Hepatocyte (in vitro differentiated cells): Measurements from ENCODE around the gene ARL6IP1. TPM values are rescaled to one million over a fixed set of nuclear protein-coding genes. Genes with fewer than 3 reads are reported as not detected.

Experiments
- DNase-seq: peaks from one replicate; pipeline ENCODE4 v3.0.0-alpha.2; 2016; ENCODE audit warnings: low spot score
- H2AFZ ChIP-seq: fragments of 200-600 bp; sonication (generic); 2 replicates; pipeline ENCODE4 v1.6.0; 2016; ENCODE audit warnings: antibody characterized with exemption, mild to moderate bottlenecking
- H3K27ac ChIP-seq: fragments of 200-600 bp; sonication (generic); 2 replicates; pipeline ENCODE4 v1.5.1; 2016; ENCODE audit warnings: mild to moderate bottlenecking
- H3K27me3 ChIP-seq: fragments of 200-600 bp; sonication (generic); 2 replicates; pipeline ENCODE4 v1.6.1; 2016
- H3K36me3 ChIP-seq: fragments of 200-600 bp; sonication (generic); replicated peaks from 2 replicates; pipeline ENCODE4 v1.5.1; 2016; ENCODE audit warnings: low read depth; ENCODE audit not compliant: insufficient read depth
- H3K4me1 ChIP-seq: fragments of 200-600 bp; sonication (generic); 2 replicates; pipeline ENCODE4 v1.5.1; 2016; ENCODE audit warnings: mild to moderate bottlenecking, moderate library complexity; ENCODE audit not compliant: insufficient read depth
- H3K4me2 ChIP-seq: fragments of 200-600 bp; sonication (generic); 2 replicates; pipeline ENCODE4 v1.6.0; 2016
- H3K4me3 ChIP-seq: fragments of 200-600 bp; sonication (generic); 2 replicates; pipeline ENCODE4 v1.5.1; 2016; ENCODE audit warnings: mild to moderate bottlenecking
- H3K79me2 ChIP-seq: fragments of 200-600 bp; sonication (generic); 2 replicates; pipeline ENCODE4 v1.6.0; 2017; ENCODE audit warnings: mild to moderate bottlenecking
- H3K9me2 ChIP-seq: fragments of 200-600 bp; sonication (generic); replicated peaks from 2 replicates; pipeline ENCODE4 v1.6.0; 2017; ENCODE audit warnings: mild to moderate bottlenecking; ENCODE audit not compliant: insufficient read depth
- H3K9me3 ChIP-seq: fragments of 200-600 bp; sonication (generic); 2 replicates; pipeline ENCODE4 v1.5.1; 2016; ENCODE audit warnings: low read depth, mild to moderate bottlenecking
- H4K20me1 ChIP-seq: fragments of 200-600 bp; sonication (generic); 2 replicates; pipeline ENCODE4 v1.6.0; 2016; ENCODE audit warnings: mild to moderate bottlenecking; ENCODE audit not compliant: insufficient read depth, poor library complexity, severe bottlenecking
- CTCF ChIP-seq: fragments of 200-600 bp; sonication (generic); IDR thresholded peaks from 2 replicates; pipeline ENCODE4 v1.5.1; 2016; ENCODE audit warnings: antibody characterized with exemption, mild to moderate bottlenecking; ENCODE audit not compliant: poor library complexity
- EZH2 ChIP-seq: fragments of 200-600 bp; sonication (generic); IDR thresholded peaks from 2 replicates; pipeline ENCODE4 v1.6.1; 2016; ENCODE audit warnings: antibody characterized with exemption, mild to moderate bottlenecking, borderline replicate concordance
- EZH2phosphoT487 ChIP-seq: fragments of 200-600 bp; sonication (generic); IDR thresholded peaks from one replicate; pipeline ENCODE4 v1.6.1; 2018; ENCODE audit warnings: antibody characterized with exemption, mild to moderate bottlenecking, low read depth, moderate library complexity; ENCODE audit not compliant: unreplicated experiment, severe bottlenecking
- WGBS: methylation state at CpG from one replicate; pipeline ENCODE4 v1.1.6; 2016; ENCODE audit warnings: low lambda C conversion rate; ENCODE audit errors: missing lambda C conversion rate; 5-methylcytosine and 5-hydroxymethylcytosine counted together
- polyA plus RNA-seq: library from polyadenylated mRNA; unstranded; fragments of >200 nt; fragmentation: Nextera tagmentation; extraction: Ambion mirVana; gene quantifications from 2 replicates; pipeline ENCODE4 v1.2.1, GENCODE V29; 2016
- total RNA-seq: library from RNA; depleted of rRNA; stranded (reverse); fragments of >200 nt; gene quantifications from 2 replicates; pipeline ENCODE4 v1.2.3, GENCODE V29; 2014

The ARL6IP1 gene
- total and polyA plus RNA-seq, 2 experiments from 2014 or later: 179 to 239 TPM

- 2% methylated on average over 8 of the region's 8 CpGs for WGBS
- Histone ChIP-seq H2AFZ (peak overlapping the region; percentile 1), H3K27ac (peak overlapping the region; percentile 82), H3K79me2 (peaks cover 52% of the 10 kb centered on the region), H3K27me3 (no peaks in the 10 kb centered on the region), H3K4me1 (peaks cover 16% of the 10 kb centered on the region), H3K36me3 (no peaks in the 10 kb centered on the region), H3K4me2 (peak overlapping the region; percentile 91), H3K9me3 (no peaks in the 10 kb centered on the region), H3K4me3 (peak overlapping the region; percentile 44), H4K20me1 (peaks cover 18% of the 10 kb centered on the region), H3K9me2 (no peaks in the 10 kb centered on the region)
- DNase-seq: no peak
- TF ChIP-seq EZH2phosphoT487 (no peak), EZH2 (no peak), CTCF (no peak)
Measured at GRCh38 chr16:18800293-18800692, 1.1 kb downstream of the ARL6IP1 start.

GRCh38 chr16:18799500-18799899, 1.8 kb downstream of the ARL6IP1 start:
- H4K20me1 ChIP-seq: peaks cover 18% of the 10 kb centered on the region
- peaks cover 16% of the 10 kb centered on the region for H3K4me1 ChIP-seq
- H2AFZ ChIP-seq: no peak overlapping the region
- no peaks in the 10 kb centered on the region for H3K36me3 ChIP-seq
- H3K9me3 ChIP-seq: no peaks in the 10 kb centered on the region
- peak overlapping the region; percentile 91 for H3K4me2 ChIP-seq
- H3K4me3 ChIP-seq: no peak overlapping the region
- H3K9me2 ChIP-seq: no peaks in the 10 kb centered on the region
- no peak for TF ChIP-seq EZH2
- no peak for DNase-seq
- peaks cover 57% of the 10 kb centered on the region for H3K79me2 ChIP-seq
- no peaks in the 10 kb centered on the region for H3K27me3 ChIP-seq
- WGBS: 68% methylated on average over 3 of the region's 3 CpGs
- H3K27ac ChIP-seq: no peak overlapping the region

- no peak for DNase-seq
- H4K20me1 ChIP-seq: peaks cover 18% of the 10 kb centered on the region
- no peaks in the 10 kb centered on the region for H3K9me3 ChIP-seq
- TF ChIP-seq EZH2phosphoT487 (no peak), CTCF (no peak), EZH2 (no peak)
- H3K27ac ChIP-seq: no peak overlapping the region
- H3K36me3 ChIP-seq: no peaks in the 10 kb centered on the region
- WGBS: 94% methylated on average over 4 of the region's 4 CpGs
- H3K4me2 ChIP-seq: no peak overlapping the region
- H3K4me3 ChIP-seq: no peak overlapping the region
- peaks cover 16% of the 10 kb centered on the region for H3K4me1 ChIP-seq
- H3K79me2 ChIP-seq: peaks cover 61% of the 10 kb centered on the region
- no peaks in the 10 kb centered on the region for H3K9me2 ChIP-seq
- no peaks in the 10 kb centered on the region for H3K27me3 ChIP-seq
- no peak overlapping the region for H2AFZ ChIP-seq
Measured at GRCh38 chr16:18797746-18798145, 3.6 kb downstream of the ARL6IP1 start.

- Histone ChIP-seq H3K4me1 (peaks cover 16% of the 10 kb centered on the region), H3K79me2 (peaks cover 61% of the 10 kb centered on the region), H3K27me3 (no peaks in the 10 kb centered on the region), H3K4me3 (no peak overlapping the region), H3K27ac (peak overlapping the region; percentile 23), H4K20me1 (peaks cover 18% of the 10 kb centered on the region), H3K9me3 (no peaks in the 10 kb centered on the region), H3K36me3 (no peaks in the 10 kb centered on the region), H2AFZ (no peak overlapping the region), H3K4me2 (no peak overlapping the region), H3K9me2 (no peaks in the 10 kb centered on the region)
- 82% methylated on average over 1 of the region's 1 CpG for WGBS
- TF ChIP-seq CTCF: no peak
- DNase-seq: no peak
Measured at GRCh38 chr16:18796377-18796776, 5.0 kb downstream of the ARL6IP1 start.
